Ascending aorta (tissue), 2 donors: Measurements from ENCODE around the gene COL19A1. TPM values are rescaled to one million over a fixed set of nuclear protein-coding genes. Genes with fewer than 3 reads are reported as not detected.
"Not testable (repeated sequence)": the region's sequence is repeated elsewhere in the genome, so short reads cannot be mapped to it uniquely, and the experiment has no call there.

Source experiments
- DNase-seq, 2 donors: peaks; one replicate each; pipeline ENCODE4 v3.0.0-alpha.2; 2019; ENCODE audit warnings: low spot score in 2 of 2
- H3K27ac ChIP-seq, 2 donors: fragments of 200-600 bp; sonication (generic); one replicate each; pipeline ENCODE4 v1.5.1; 2016 to 2017; ENCODE audit warnings: mild to moderate bottlenecking in 1 of 2
- H3K27me3 ChIP-seq: fragments of 200-600 bp; sonication (generic); one replicate; pipeline ENCODE4 v1.5.1; 2017
- H3K36me3 ChIP-seq, 2 donors: fragments of 200-600 bp; sonication (generic); one replicate each; pipeline ENCODE4 v1.5.1; 2016
- H3K4me1 ChIP-seq, 2 donors: fragments of 200-600 bp; sonication (generic); one replicate each; pipeline ENCODE4 v1.5.1; 2016 to 2017; ENCODE audit warnings: mild to moderate bottlenecking in 1 of 2
- H3K4me3 ChIP-seq, 2 donors: fragments of 200-600 bp; sonication (generic); one replicate each; pipeline ENCODE4 v1.5.1; 2016 to 2017; ENCODE audit warnings: mild to moderate bottlenecking in 1 of 2
- H3K9me3 ChIP-seq, 2 donors: fragments of 200-600 bp; sonication (generic); one replicate each; pipeline ENCODE4 v1.5.1; 2016
- intact Hi-C: fragments of 100-400 bp; cut with DNase I; formaldehyde crosslinking; loops from one replicate; pipeline ENCODE4 v1.15.1; 2023
- total RNA-seq: library from RNA; depleted of rRNA; stranded (reverse); fragments of >200 nt; gene quantifications from one replicate; pipeline ENCODE4 v1.1.0, GENCODE V29; 2016
- TF ChIP-seq, protein P1 (sequence below), 3 experiments: fragments of 200-600 bp in 2 of 3; fragments of 450-650 bp in 1 of 3; sonication (generic) in 2 of 3; IDR thresholded peaks; one replicate each; pipeline ENCODE4 v1.5.1; 2016 to 2019; ENCODE audit warnings: antibody characterized with exemption in 3 of 3, mild to moderate bottlenecking in 1 of 3, moderate library complexity in 1 of 3

COL19A1 gene
- total RNA-seq, 1 donor from 2014 or later = not detected

DNA sequence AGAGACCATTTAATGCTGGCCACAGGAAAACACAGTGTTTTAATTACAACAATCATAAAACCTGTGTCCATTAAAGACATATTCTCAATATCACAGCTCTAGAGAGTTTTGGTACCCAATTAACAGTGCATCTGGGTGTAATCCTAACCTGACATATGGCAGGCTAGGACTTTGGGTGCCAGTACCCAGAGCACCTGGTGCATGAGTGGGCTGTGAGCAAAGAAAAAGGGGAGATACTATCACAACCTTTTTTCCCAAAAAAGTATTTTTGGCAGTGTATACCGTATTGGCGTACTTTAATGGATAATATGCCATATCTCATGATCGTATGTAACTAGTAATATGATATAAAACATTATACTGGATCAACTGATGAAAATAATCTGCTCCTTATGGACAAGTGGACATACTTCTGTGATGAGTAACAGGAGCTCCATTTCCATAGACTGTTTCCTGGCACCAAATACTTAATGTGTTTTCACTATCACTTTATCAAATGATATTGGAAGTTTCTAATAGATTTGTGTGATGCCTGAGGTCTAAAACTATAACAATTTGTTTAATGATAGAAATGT lies 91.7 kb downstream of the COL19A1 start:
- DNase-seq = no peak
- H3K36me3 ChIP-seq = no peaks in the 10 kb centered on the region
- H3K4me1 ChIP-seq = no peaks in the 10 kb centered on the region
- H3K4me3 ChIP-seq = no peak overlapping the region
- H3K27me3 ChIP-seq = no peaks in the 10 kb centered on the region
- intact Hi-C loops = no loop called here
- H3K27ac ChIP-seq = no peak overlapping the region
- TF ChIP-seq, protein P1, sequence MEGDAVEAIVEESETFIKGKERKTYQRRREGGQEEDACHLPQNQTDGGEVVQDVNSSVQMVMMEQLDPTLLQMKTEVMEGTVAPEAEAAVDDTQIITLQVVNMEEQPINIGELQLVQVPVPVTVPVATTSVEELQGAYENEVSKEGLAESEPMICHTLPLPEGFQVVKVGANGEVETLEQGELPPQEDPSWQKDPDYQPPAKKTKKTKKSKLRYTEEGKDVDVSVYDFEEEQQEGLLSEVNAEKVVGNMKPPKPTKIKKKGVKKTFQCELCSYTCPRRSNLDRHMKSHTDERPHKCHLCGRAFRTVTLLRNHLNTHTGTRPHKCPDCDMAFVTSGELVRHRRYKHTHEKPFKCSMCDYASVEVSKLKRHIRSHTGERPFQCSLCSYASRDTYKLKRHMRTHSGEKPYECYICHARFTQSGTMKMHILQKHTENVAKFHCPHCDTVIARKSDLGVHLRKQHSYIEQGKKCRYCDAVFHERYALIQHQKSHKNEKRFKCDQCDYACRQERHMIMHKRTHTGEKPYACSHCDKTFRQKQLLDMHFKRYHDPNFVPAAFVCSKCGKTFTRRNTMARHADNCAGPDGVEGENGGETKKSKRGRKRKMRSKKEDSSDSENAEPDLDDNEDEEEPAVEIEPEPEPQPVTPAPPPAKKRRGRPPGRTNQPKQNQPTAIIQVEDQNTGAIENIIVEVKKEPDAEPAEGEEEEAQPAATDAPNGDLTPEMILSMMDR (IDR thresholded peaks at IDR 0.05) = no peak
- no peaks in the 10 kb centered on the region for H3K9me3 ChIP-seq

DNA sequence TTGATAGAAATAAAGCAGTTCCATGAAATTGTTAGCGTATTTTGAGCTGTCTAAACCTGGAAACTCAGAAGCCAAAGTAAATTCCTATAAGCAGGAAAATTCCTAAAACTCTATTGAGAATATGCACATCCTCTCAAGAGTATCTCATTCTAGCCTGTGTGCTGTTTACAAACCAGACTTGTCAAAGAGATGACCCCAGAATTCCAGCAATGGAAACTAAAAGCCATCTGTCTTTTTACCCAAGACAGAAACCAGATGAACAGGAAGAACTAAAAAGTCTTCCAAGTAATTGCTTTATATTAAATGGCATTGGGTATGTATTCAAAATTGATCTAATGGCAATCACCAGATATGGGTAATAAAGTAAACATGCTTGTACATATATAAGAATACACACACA lies 92.6 kb downstream of the COL19A1 start:
- Histone ChIP-seq H3K36me3 (no peaks in the 10 kb centered on the region), H3K4me3 (no peak overlapping the region), H3K27me3 (no peaks in the 10 kb centered on the region), H3K9me3 (no peaks in the 10 kb centered on the region), H3K27ac (no peak overlapping the region), H3K4me1 (no peaks in the 10 kb centered on the region)
- DNase-seq = no peak
- TF ChIP-seq, protein P1 (IDR thresholded peaks at IDR 0.05) = no peak
- intact Hi-C loops = no loop called here

DNA sequence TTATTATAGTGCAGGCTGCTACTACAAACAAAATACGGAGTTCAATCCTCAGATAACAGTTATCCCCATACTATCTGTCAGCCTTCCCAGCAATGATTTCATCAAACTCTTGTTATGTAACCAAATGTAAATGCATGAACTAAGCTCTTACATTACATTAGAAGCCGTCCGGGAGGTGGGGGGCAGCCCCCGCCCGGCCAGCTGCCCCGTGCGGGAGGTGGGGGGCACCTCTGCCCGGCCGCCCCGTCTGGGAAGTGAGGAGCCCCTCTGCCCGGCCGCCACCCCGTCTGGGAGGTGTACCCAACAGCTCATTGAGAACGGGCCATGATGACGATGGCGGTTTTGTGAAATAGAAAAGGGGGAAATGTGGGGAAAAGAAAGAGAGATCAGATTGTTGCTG lies 99.6 kb downstream of the COL19A1 start:
- H3K4me3 ChIP-seq, DNase-seq, H3K27me3 ChIP-seq, intact Hi-C loops, H3K27ac ChIP-seq, H3K4me1 ChIP-seq, H3K9me3 ChIP-seq, H3K36me3 ChIP-seq: not testable (repeated sequence)

DNA sequence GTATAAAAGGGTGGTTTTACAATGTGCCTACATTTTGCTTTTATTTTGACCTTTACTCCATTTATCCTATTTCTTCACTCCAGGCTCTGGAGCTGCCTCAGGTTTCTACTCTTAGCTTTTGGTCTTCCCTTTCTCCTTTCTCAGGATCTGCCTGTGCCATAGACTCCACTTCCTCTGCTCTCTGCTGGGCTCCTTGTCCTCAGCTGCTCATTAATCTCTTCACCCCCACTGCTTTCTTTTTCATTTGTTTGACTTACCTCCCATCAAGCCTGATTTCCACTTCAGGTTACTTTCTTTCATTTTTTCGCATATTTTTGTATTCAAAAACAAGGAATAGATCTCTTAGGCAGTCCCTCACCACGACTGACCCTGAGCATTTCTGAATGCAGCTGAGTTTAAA lies 106.8 kb downstream of the COL19A1 start:
- DNase-seq = no peak
- Histone ChIP-seq H3K9me3 (no peaks in the 10 kb centered on the region), H3K27me3 (no peaks in the 10 kb centered on the region), H3K36me3 (no peaks in the 10 kb centered on the region), H3K4me1 (no peaks in the 10 kb centered on the region), H3K27ac (no peak overlapping the region), H3K4me3 (no peak overlapping the region)
- intact Hi-C loops = no loop called here
- TF ChIP-seq, protein P1 (IDR thresholded peaks at IDR 0.05) = no peak

DNA sequence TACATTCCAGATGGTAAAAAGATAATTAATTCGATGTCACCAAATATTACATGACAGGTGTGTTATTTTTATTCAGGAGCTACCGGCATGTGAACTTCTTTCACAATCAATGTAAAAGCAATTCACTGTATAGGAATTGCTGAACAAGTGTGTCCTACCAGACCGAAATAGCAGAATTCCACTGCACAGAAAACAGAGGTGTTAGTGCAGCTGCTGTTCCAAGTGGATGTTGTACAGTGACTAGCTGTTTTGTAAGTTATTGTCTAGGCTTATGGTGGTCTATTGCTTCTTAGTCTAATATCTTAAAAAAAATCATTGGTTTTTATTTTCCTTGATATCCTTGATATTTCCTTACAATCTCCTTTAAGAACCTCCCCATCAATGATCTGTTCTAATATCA lies 107.4 kb downstream of the COL19A1 start:
- H3K27me3 ChIP-seq = no peaks in the 10 kb centered on the region
- intact Hi-C loops = no loop called here
- no peak overlapping the region for H3K27ac ChIP-seq
- TF ChIP-seq, protein P1 (IDR thresholded peaks at IDR 0.05) = no peak
- DNase-seq = no peak
- no peaks in the 10 kb centered on the region for H3K4me1 ChIP-seq
- no peak overlapping the region for H3K4me3 ChIP-seq
- no peaks in the 10 kb centered on the region for H3K36me3 ChIP-seq
- no peaks in the 10 kb centered on the region for H3K9me3 ChIP-seq

DNA sequence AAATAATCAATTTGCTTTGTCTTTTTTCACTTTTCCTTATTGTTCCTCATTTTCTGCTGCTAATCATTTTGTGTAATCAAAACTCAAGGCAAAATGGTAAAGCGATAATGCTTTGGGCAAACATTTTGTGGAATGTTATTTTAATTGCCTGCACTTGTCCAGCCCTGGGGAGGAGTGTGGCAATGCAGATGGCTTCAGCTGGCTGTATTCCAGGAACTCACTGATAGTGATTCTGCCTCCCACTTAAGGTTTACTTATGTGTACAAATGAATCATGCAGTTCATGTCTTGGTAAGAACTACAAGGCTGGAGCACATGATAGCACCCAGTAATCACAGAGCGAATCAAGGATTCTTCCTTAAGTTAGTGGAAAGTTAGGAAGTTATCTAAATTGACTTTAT lies 107.8 kb downstream of the COL19A1 start:
- H3K27ac ChIP-seq = no peak overlapping the region
- no peaks in the 10 kb centered on the region for H3K36me3 ChIP-seq
- H3K4me1 ChIP-seq = no peaks in the 10 kb centered on the region
- no peaks in the 10 kb centered on the region for H3K27me3 ChIP-seq
- no peak for DNase-seq
- H3K4me3 ChIP-seq = no peak overlapping the region
- H3K9me3 ChIP-seq = no peaks in the 10 kb centered on the region
- TF ChIP-seq, protein P1 (IDR thresholded peaks at IDR 0.05) = no peak
- intact Hi-C loops = no loop called here
